Effector memory CD8-positive, alpha-beta T cell (primary cell): Measurements from ENCODE around the gene RNF214.

Experiments used
- ATAC-seq: fragments of 150-1000 bp; cut with Tn5 transposase; replicated peaks from 2 replicates; pipeline ENCODE4 v1.10.0; 2021; ENCODE audit warnings: mild to moderate bottlenecking, moderate library complexity
- DNase-seq, 3 experiments: peaks; one replicate each; pipeline ENCODE4 v3.0.0; 2021
- H3K27ac Mint-ChIP-seq, 2 donors: one replicate each; pipeline ENCODE4 v1.8.0; 2022; ENCODE audit warnings: mild to moderate bottlenecking in 2 of 2, mixed read lengths in 2 of 2, moderate library complexity in 2 of 2
- H3K27me3 Mint-ChIP-seq, 2 donors: one replicate each; pipeline ENCODE4 v1.8.0; 2022; ENCODE audit warnings: mixed read lengths in 2 of 2
- H3K36me3 Mint-ChIP-seq: one replicate; pipeline ENCODE4 v1.8.0; 2022; ENCODE audit warnings: mild to moderate bottlenecking, moderate library complexity, mixed read lengths; ENCODE audit not compliant: insufficient read depth
- H3K4me1 Mint-ChIP-seq, 2 donors: one replicate each; pipeline ENCODE4 v1.8.0; 2022; ENCODE audit warnings: low read depth in 2 of 2, mixed read lengths in 2 of 2
- H3K4me3 Mint-ChIP-seq, 2 donors: one replicate each; pipeline ENCODE4 v1.8.0; 2022; ENCODE audit warnings: mild to moderate bottlenecking in 2 of 2, mixed read lengths in 2 of 2, moderate library complexity in 2 of 2
- H3K9me3 Mint-ChIP-seq, 2 donors: one replicate each; pipeline ENCODE4 v1.8.0; 2022; ENCODE audit warnings: mixed read lengths in 2 of 2

The RNF214 gene

DNA sequence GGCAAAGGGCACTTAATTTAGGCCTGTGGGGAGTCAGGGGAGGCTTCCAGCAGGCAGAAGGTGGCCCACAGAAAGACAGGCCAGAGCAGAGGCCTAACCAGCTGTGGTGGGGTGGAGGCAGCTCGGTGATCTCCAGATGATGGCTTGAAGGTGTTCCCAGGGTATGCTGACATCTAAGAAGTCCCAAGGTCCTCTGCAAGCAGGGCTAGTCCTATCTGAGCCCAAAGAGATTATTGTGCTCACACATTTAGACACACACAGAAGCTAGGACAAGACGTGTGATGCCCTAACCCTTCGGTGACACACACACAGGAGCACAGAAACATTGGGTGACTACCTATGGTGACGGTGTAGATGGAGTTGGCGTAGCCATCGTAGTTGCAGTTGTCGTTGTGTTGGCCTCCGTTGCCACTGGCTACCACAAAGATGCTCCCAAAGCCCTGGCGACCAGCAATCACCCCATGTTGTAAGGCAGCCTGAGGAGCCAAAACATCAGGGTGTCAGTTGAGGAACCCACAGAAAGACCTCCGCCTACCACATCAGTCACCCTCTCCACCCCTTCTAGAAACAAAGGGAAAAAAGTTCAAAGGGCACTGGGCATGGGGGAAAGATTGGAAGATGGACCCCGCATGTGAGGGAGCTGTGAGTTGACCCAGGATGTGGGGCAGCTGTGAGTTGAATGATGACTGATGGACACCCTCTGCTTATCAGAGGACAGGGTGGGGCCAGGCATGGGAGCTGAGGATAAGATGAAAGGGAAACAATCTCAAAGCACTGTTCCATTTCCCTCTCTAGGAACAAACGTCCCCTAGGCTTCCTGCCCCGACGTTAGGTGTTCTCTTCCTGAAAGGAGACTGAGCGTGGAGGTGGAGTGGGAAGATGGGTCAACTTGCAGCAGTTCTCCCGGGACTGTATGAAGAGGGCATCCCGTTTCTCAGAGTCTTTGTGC, 8.5 kb upstream of the RNF214 start:
- Mint-ChIP-seq H3K27ac (peak overlapping the region in 1 of 2 donors; percentile 70), H3K4me1 (peaks cover 29 to 34% of the 10 kb centered on the region in 2 donors), H3K9me3 (no peaks in the 10 kb centered on the region), H3K27me3 (no peaks in the 10 kb centered on the region), H3K4me3 (no peak overlapping the region), H3K36me3 (peaks cover 98% of the 10 kb centered on the region)
- no peak for ATAC-seq
- no peak for DNase-seq

DNA sequence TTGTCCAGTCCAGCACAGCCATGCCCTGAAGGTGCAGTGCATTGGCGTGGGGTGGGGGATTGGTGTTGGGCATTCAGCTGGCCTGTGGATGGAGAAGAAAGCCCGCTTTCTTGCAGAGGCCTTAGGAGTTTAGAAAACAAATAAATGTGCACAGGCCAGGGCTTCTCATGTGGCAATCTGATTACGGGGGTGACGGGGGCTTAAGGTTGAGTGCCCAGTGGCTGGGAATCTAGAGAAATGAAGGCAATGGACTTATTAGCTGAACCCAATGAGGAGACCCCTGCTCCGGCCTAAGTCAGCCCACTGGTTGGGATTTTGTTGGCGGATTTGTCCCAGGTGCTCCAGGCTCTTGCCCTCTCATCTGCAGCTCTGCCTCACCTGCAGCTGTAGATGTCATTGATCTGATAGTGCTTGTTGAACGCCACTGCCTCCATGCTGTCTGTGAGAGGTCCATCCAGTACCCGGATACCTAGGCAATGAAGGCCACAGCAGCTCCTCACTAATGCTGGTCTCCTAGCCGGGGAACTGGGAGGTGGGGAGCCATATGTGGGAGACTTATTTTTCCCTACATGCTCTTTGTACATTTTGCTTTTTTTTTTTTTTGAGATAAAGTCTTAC, 6.8 kb upstream of the RNF214 start:
- Mint-ChIP-seq H3K4me1 (peaks cover 34 to 39% of the 10 kb centered on the region in 2 donors), H3K27me3 (no peaks in the 10 kb centered on the region), H3K9me3 (no peaks in the 10 kb centered on the region), H3K4me3 (peak overlapping the region in 1 of 2 donors; percentile 42), H3K27ac (peak overlapping the region in 1 of 2 donors; percentile 70), H3K36me3 (peaks cover 98% of the 10 kb centered on the region)
- ATAC-seq (no peak), DNase-seq (no peak)

DNA sequence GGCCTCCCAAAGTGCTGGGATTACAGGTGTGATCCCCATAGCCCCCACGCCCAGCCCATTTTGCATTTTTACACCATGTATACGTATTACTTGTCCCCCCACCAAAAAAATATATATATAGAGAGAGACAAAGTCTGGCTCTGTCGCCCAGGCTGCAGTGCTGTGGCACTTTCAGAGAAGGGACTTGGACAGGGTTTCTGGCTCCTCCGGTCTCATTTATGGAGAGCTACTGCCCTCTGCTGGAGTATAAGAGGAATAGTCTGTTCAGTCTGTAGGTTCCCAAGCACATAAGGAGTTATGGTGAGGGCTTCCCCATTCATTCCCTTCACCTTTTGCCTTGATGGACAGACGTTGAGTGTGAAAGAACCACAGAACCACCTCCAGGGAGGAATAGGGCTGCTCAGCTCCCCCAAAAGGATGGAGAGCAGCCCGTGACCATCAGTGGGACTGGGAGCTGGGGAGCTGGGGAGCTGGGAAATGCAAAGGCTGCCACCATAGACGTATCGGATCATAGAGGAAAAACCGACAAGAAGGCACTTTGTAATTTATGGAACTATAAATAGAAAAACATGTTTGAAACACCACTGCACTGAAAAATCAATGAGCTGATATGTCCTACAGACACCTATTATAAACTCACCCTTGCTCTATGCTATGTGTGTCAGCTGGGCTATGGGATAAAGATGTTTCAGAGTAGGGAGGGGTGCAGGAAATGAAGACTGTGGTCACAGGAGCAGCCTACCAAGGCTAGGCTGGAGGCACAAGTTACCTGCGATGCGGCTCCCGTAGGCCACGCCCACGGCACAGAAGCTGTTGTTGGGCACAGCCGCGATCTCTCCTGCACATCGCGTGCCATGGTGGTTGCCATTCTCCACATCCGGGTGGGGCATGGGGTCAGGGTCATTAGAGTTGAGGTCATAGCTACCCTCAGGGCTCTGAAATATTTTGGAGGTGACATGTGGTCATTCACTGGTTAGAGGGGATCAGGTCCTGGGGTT, 5.8 kb upstream of the RNF214 start:
- H3K4me1 Mint-ChIP-seq: peaks cover 44 to 47% of the 10 kb centered on the region in 2 donors
- H3K27me3 Mint-ChIP-seq: no peaks in the 10 kb centered on the region
- DNase-seq (peak; percentile 43 to 50 (median 45)), ATAC-seq (peak; percentile 67)
- H3K9me3 Mint-ChIP-seq: no peaks in the 10 kb centered on the region
- peak overlapping the region in 1 of 2 donors; percentile 88 for H3K27ac Mint-ChIP-seq
- H3K36me3 Mint-ChIP-seq: peaks cover 96% of the 10 kb centered on the region
- H3K4me3 Mint-ChIP-seq: peak overlapping the region; percentile 30 to 42

DNA sequence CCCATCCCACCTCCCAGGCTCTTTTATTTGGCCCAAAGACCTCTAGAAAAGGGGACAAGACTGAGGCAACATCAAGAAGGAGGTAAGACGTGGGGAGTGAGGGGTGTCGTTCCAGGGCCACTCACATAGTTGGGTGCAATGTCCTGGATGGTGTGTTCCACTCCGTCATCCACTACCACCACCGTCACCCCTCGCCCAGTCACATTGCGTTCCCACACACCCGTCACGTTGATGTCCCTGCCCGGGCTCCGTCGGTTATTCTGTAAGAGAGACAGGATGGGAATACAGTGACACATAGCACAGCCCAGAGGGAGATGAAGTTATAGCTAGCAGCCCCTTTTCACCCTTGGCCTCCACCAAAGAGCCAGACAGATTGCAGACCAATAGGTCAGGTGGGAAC, 4.4 kb upstream of the RNF214 start:
- Mint-ChIP-seq H3K27ac (peak overlapping the region; percentile 71 to 85), H3K4me1 (peaks cover 49 to 54% of the 10 kb centered on the region in 2 donors), H3K36me3 (peaks cover 88% of the 10 kb centered on the region), H3K9me3 (no peaks in the 10 kb centered on the region), H3K4me3 (peak overlapping the region; percentile 66 to 93), H3K27me3 (no peaks in the 10 kb centered on the region)
- DNase-seq: no peak
- no peak for ATAC-seq

DNA sequence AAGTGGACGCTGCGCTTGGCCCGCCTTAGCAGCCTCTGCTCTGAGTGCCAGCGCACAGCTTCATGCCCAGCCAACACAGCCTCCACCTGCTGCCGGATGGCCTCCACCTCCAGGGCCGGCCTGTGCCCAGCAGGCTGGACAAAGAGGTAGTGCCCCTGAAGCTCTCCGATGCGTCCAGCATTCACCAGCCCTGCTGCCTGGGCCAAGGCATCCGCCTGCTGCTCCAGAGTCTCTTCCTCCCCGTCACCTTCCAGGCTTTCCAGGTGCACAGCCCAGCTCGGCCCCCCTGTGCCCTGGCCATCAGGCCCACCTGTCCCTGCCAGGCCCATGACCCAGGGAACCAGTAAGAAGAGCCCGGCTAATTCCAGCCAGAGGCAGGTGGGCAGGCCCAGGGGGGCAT, 3.1 kb upstream of the RNF214 start:
- H3K9me3 Mint-ChIP-seq: no peaks in the 10 kb centered on the region
- H3K36me3 Mint-ChIP-seq: peaks cover 80% of the 10 kb centered on the region

DNA sequence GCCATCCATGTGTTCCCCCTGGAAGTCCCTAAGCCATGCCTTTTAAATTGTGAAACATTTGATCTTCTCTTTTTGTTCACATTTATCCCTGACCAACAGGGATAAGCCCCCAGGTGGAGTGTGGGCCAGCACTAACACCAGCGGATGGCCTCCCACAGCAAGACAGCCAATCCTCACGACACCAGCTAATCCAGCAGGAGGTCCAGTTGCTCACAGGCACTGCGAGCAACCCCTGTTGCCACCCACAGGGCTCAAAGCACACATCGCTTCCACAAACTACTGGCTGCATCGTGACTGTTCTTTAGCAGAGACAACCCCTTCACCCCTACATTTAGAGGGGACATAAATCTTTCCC, 2.6 kb upstream of the RNF214 start:
- Mint-ChIP-seq H3K27me3 (no peaks in the 10 kb centered on the region), H3K36me3 (peaks cover 75% of the 10 kb centered on the region), H3K9me3 (no peaks in the 10 kb centered on the region), H3K4me1 (peaks cover 55 to 61% of the 10 kb centered on the region in 2 donors), H3K27ac (peak overlapping the region; percentile 92 to 96), H3K4me3 (peak overlapping the region; percentile 93 to 99)
- no peak for ATAC-seq
- DNase-seq: no peak

More for the DNA sequence above, 3.1 kb upstream of the RNF214 start:
- no peak for ATAC-seq
- Mint-ChIP-seq H3K4me3 (peak overlapping the region; percentile 93 to 99), H3K27me3 (no peaks in the 10 kb centered on the region), H3K4me1 (peaks cover 59 to 61% of the 10 kb centered on the region in 2 donors), H3K27ac (peak overlapping the region; percentile 92 to 96)
- DNase-seq: no peak

DNA sequence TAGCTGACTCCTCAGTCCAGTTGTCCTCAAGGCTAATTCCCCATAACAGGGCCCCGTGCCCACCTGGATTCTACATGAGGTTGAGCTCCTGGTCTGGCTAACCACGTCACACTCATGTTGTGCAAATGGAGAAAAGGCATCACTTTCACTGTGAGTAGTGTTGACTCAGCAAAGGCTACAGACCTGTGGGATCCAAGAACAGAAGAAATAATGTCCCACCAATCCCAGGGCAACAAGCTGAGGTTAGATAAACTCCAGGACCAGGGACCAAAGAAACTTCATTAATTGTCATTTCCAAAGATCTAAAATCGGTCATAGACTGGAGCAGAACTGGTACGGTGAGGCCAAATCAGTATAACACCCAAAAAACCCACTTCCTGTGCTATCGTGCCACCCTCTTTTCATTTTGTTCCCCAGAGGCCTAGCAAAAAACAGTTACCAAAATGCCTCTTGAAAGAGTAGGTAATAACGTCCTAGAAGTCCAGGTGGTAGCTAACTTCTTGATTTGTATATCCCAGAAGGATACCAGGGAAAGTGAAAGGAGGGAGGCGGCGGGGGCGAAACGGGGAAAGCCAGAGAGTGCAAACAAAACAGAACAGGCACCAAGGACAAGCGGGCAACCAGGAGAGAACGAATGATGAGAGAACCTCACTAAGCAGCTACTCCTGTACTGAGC, 2.0 kb upstream of the RNF214 start:
- DNase-seq: peak; percentile 46 to 54 (median 49)
- peaks cover 69% of the 10 kb centered on the region for H3K36me3 Mint-ChIP-seq
- peaks cover 53 to 61% of the 10 kb centered on the region in 2 donors for H3K4me1 Mint-ChIP-seq
- H3K27ac Mint-ChIP-seq: peak overlapping the region; percentile 92 to 96
- no peaks in the 10 kb centered on the region for H3K27me3 Mint-ChIP-seq
- H3K9me3 Mint-ChIP-seq: no peaks in the 10 kb centered on the region
- peak overlapping the region; percentile 93 to 99 for H3K4me3 Mint-ChIP-seq
- peak; percentile 63 for ATAC-seq

DNA sequence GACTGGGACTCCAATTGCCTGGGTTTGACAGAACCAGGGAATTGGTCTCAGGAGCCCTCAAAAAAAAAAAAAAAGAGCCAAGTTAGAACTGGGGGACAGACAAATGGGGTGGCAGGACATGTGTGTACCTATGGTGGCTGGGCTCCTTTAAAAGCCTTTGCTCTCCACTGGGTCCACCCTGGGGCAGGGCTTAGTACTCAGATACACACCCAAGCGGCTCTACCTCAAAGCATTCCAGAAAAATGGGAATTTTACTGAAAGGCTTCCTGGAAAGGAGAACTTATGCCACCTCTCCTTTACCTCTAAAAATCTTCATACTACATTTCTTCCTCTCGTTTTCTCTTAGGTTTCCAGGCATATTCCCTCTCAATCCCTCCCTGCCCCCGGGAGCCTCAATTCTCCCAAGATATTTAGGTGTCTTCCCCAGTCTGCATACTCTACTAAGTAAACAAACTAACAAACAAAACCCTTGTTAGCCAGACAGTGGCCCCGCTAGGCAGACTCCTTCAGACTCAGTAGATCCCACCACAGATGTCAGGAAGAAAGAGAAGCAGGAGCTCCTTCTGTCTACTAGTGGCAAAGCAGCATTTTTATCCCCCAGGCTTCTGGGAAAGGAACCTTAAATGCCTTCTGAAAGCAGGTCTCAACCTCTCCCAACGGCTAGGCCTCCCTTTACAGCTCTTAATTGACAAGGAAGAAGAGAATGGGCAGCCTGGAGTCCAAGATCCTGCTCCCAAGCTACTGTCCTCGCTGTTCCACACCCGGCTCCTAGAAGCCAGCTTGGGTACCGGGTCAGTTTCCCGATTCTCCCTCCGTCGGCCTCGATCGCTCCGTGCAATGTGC, 1.3 kb upstream of the RNF214 start:
- no peaks in the 10 kb centered on the region for H3K9me3 Mint-ChIP-seq
- H3K4me1 Mint-ChIP-seq: peaks cover 52 to 59% of the 10 kb centered on the region in 2 donors
- H3K27ac Mint-ChIP-seq: peak overlapping the region; percentile 92 to 96
- ATAC-seq (no peak), DNase-seq (no peak)
- H3K36me3 Mint-ChIP-seq: peaks cover 62% of the 10 kb centered on the region
- no peaks in the 10 kb centered on the region for H3K27me3 Mint-ChIP-seq
- peak overlapping the region; percentile 93 to 99 for H3K4me3 Mint-ChIP-seq

DNA sequence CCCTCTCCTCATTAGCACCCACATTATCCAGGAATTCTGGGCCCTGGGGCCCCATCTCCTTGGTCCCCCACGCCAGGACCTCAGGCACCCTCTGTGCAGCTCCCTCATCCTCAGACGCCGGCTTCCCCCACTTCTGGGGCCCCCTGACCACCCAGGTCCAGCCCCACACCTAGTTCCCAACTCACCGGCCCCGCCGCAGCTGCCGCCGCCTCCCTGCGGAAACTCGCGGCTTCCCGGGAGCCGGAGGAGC, 704 bp upstream of the RNF214 start, which contains the start of gene PCSK7:
PCSK7 (minus strand) TSS at position 232 of the 250 bp plus-strand sequence. CDS start 2,229 bp downstream, outside the sequence.
- Mint-ChIP-seq H3K4me1 (peaks cover 48 to 54% of the 10 kb centered on the region in 2 donors), H3K9me3 (no peaks in the 10 kb centered on the region), H3K36me3 (peaks cover 56% of the 10 kb centered on the region), H3K4me3 (peak within 1 kb of the TSS; percentile 93 to 99), H3K27me3 (no peaks in the 10 kb centered on the region), H3K27ac (peak within 1 kb of the TSS; percentile 92 to 96)
- ATAC-seq: no peak
- DNase-seq: peak in 1 of 3 experiments; percentile 41

DNA sequence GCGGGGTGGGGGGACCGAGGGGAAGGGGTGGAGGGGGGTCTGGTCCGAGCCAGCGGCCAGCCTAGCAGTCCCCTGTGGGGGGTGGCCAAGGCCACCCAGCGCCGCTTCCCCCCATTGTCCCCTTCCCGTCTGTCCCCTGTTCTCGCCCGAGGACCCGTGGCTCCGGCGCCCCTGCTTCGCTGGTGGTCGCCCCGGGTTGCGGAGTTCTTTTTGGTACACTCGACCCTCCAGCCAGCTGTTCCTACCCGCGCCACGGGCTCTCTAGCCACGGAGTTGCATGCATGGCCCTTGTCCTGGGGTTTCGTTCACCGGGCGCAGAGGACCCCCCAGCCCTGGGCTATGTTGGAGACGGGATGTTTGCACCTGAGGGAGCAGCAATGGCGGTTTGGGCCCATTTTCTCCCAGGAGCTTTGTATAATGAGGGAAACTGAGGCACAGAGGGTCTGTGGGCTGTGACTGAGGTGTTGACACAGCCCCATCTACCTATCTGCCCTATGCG, 489 bp downstream of the RNF214 start:
- Mint-ChIP-seq H3K27ac (peak overlapping the region; percentile 67 to 96), H3K27me3 (no peaks in the 10 kb centered on the region), H3K9me3 (no peaks in the 10 kb centered on the region), H3K4me3 (peak overlapping the region; percentile 84 to 87), H3K36me3 (peaks cover 46% of the 10 kb centered on the region), H3K4me1 (peaks cover 42 to 50% of the 10 kb centered on the region in 2 donors)
- DNase-seq (peak in 1 of 3 experiments; percentile 11), ATAC-seq (no peak)

DNA sequence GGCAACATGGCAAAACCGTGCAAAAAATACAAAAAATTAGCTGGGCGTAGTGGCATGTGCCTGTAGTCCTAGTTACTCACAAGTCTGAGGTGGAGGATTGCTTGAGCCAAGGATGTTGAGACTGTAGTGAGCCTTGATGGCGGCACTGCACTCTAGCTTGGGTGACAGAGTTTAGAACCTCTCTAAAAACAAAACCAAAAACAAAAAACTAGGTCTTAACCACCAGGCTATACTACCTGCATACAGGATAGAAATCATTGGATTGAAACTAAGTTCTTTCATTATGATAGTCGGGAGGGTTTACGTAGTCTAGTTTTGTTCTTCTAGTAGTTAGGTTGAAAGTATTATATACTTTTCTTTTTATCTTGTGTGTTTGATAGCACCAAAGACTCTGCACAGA, 5.8 kb downstream of the RNF214 start:
- Mint-ChIP-seq H3K9me3 (no peaks in the 10 kb centered on the region), H3K4me3 (no peak overlapping the region), H3K27me3 (no peaks in the 10 kb centered on the region), H3K36me3 (peaks cover 28% of the 10 kb centered on the region), H3K4me1 (peaks cover 6 to 10% of the 10 kb centered on the region in 2 donors), H3K27ac (no peak overlapping the region)
- DNase-seq: no peak
- no peak for ATAC-seq

DNA sequence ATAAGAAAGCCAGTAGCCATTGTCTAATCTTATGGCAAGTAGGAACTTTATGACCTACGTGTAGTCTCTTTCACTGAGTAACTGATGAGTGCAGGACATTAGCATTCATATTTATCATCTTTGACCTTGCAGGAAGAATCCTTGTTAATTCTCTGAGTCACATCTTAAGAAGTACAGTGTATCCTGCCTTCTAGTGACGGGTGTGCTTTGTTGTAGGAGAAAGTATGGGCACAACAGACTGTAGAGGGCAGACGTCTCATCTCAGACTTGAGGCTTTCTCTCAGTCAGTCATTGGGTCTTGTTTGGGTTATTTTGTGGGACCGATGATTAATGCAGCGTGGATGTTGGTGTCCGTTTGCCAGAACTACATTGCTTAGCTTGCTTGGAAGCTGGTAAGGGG, 6.8 kb downstream of the RNF214 start:
- ATAC-seq: no peak
- Mint-ChIP-seq H3K27ac (no peak overlapping the region), H3K36me3 (peaks cover 31% of the 10 kb centered on the region), H3K9me3 (no peaks in the 10 kb centered on the region), H3K4me3 (no peak overlapping the region), H3K27me3 (no peaks in the 10 kb centered on the region), H3K4me1 (no peaks in the 10 kb centered on the region)
- DNase-seq: no peak
